Ishikawa (cell line): ENCODE results near the gene ZNF155.

Experiments
- CEBPB ChIP-seq: IDR thresholded peaks from 2 replicates; pipeline ENCODE4 v1.6.1; 2012
- CREB1 ChIP-seq: IDR thresholded peaks from 2 replicates; pipeline ENCODE4 v1.6.1; 2012; ENCODE audit warnings: low read depth
- EGR1 ChIP-seq: IDR thresholded peaks from 2 replicates; pipeline ENCODE4 v1.6.1; 2012
- EP300 ChIP-seq: IDR thresholded peaks from 2 replicates; pipeline ENCODE4 v1.6.1; 2012; ENCODE audit warnings: borderline replicate concordance
- MAX ChIP-seq: IDR thresholded peaks from 2 replicates; pipeline ENCODE4 v1.6.1; 2012
- NFIC ChIP-seq: IDR thresholded peaks from 2 replicates; pipeline ENCODE4 v1.6.1; 2012
- REST ChIP-seq: IDR thresholded peaks from 2 replicates; pipeline ENCODE4 v1.6.1; 2012; ENCODE audit warnings: low read depth, mild to moderate bottlenecking
- TCF12 ChIP-seq: IDR thresholded peaks from 2 replicates; pipeline ENCODE4 v1.6.1; 2012; ENCODE audit warnings: low read depth
- TEAD4 ChIP-seq: IDR thresholded peaks from 2 replicates; pipeline ENCODE4 v1.6.1; 2012
- USF1 ChIP-seq: IDR thresholded peaks from 2 replicates; pipeline ENCODE4 v1.6.1; 2012
- YY1 ChIP-seq: IDR thresholded peaks from 2 replicates; pipeline ENCODE4 v1.6.1; 2012; ENCODE audit warnings: low read depth
- ZBTB7A ChIP-seq: IDR thresholded peaks from 2 replicates; pipeline ENCODE4 v1.6.1; 2012; ENCODE audit warnings: low read depth

GRCh38 chr19:44024900-44025216 lies 40.9 kb downstream of the ZNF155 start:
- no peak for TF ChIP-seq EP300
- TF ChIP-seq TEAD4: no peak
- TF ChIP-seq TCF12: no peak
- no peak for TF ChIP-seq NFIC
- TF ChIP-seq EGR1: no peak
- no peak for TF ChIP-seq CEBPB
- TF ChIP-seq ZBTB7A: no peak
- TF ChIP-seq CREB1: no peak
- no peak for TF ChIP-seq MAX
- TF ChIP-seq YY1: no peak
- TF ChIP-seq USF1: no peak
- no peak for TF ChIP-seq REST
